IgD-negative memory B cell (primary cell): ENCODE measurements around the gene CSF2. TPM values are rescaled to one million over a fixed set of nuclear protein-coding genes. Genes with fewer than 3 reads are reported as not detected.

Experiments
- H3K27ac Mint-ChIP-seq, 3 donors: one replicate each; pipeline ENCODE4 v1.8.0; 2020 to 2022; ENCODE audit warnings: mild to moderate bottlenecking in 3 of 3, mixed read lengths in 3 of 3, moderate library complexity in 1 of 3
- H3K27me3 Mint-ChIP-seq: one replicate; pipeline ENCODE4 v1.8.0; 2021; ENCODE audit warnings: mixed read lengths
- H3K36me3 Mint-ChIP-seq: one replicate; pipeline ENCODE4 v1.8.0; 2020; ENCODE audit warnings: mild to moderate bottlenecking, mixed read lengths
- H3K4me1 Mint-ChIP-seq, 3 donors: one replicate each; pipeline ENCODE4 v1.8.0; 2020 to 2022; ENCODE audit warnings: mixed read lengths in 3 of 3, mild to moderate bottlenecking in 1 of 3
- H3K4me3 Mint-ChIP-seq, 4 donors: one replicate each; pipeline ENCODE4 v1.8.0; 2020 to 2022; ENCODE audit warnings: mild to moderate bottlenecking in 4 of 4, mixed read lengths in 4 of 4, moderate library complexity in 3 of 4
- H3K9me3 Mint-ChIP-seq, 3 donors: one replicate each; pipeline ENCODE4 v1.8.0; 2020 to 2021; ENCODE audit warnings: mixed read lengths in 3 of 3, mild to moderate bottlenecking in 1 of 3
- polyA plus RNA-seq: library from polyadenylated mRNA; unstranded; fragments of 300-500 nt; fragmentation: Illumina TruSeq; gene quantifications from one replicate; pipeline ENCODE4 v1.2.3, GENCODE V29; 2021

CSF2 gene
- polyA plus RNA-seq, 1 donor from 2014 or later, result not detected

GRCh38 chr5:132070460-132071337 is 2.9 kb upstream of the CSF2 start:
- Mint-ChIP-seq H3K27ac (no peak overlapping the region), H3K4me1 (peaks cover 0 to 2% (median 0%) of the 10 kb centered on the region in 3 donors), H3K36me3 (no peaks in the 10 kb centered on the region), H3K27me3 (no peaks in the 10 kb centered on the region), H3K9me3 (no peaks in the 10 kb centered on the region), H3K4me3 (peak overlapping the region in 1 of 4 donors; percentile 27)

- Mint-ChIP-seq H3K27ac (no peak overlapping the region), H3K4me3 (no peak overlapping the region)
Observed at GRCh38 chr5:132071338-132071707, 2.3 kb upstream of the CSF2 start.

GRCh38 chr5:132072070-132072469 is 1.5 kb upstream of the CSF2 start:
- H3K36me3 Mint-ChIP-seq, result no peaks in the 10 kb centered on the region
- no peak overlapping the region for H3K4me3 Mint-ChIP-seq
- H3K27me3 Mint-ChIP-seq, result no peaks in the 10 kb centered on the region
- no peak overlapping the region for H3K27ac Mint-ChIP-seq
- H3K9me3 Mint-ChIP-seq, result no peaks in the 10 kb centered on the region
- peaks cover 0 to 2% (median 2%) of the 10 kb centered on the region in 3 donors for H3K4me1 Mint-ChIP-seq

More at GRCh38 chr5:132071338-132071707, 2.3 kb upstream of the CSF2 start:
- Mint-ChIP-seq H3K27me3 (no peaks in the 10 kb centered on the region), H3K4me1 (peaks cover 0 to 2% (median 0%) of the 10 kb centered on the region in 3 donors), H3K9me3 (no peaks in the 10 kb centered on the region), H3K36me3 (no peaks in the 10 kb centered on the region)

GRCh38 chr5:132072528-132072927 is 1.1 kb upstream of the CSF2 start:
- peaks cover 0 to 2% (median 2%) of the 10 kb centered on the region in 3 donors for H3K4me1 Mint-ChIP-seq

GRCh38 chr5:132074091-132074771 is 642 bp downstream of the CSF2 start:
- Mint-ChIP-seq H3K4me1 (peaks cover 0 to 2% (median 2%) of the 10 kb centered on the region in 3 donors), H3K27ac (no peak overlapping the region), H3K4me3 (no peak overlapping the region), H3K36me3 (peaks cover 2% of the 10 kb centered on the region), H3K27me3 (no peaks in the 10 kb centered on the region), H3K9me3 (no peaks in the 10 kb centered on the region)

More at GRCh38 chr5:132072528-132072927, 1.1 kb upstream of the CSF2 start:
- no peaks in the 10 kb centered on the region for H3K9me3 Mint-ChIP-seq
- no peak overlapping the region for H3K4me3 Mint-ChIP-seq
- H3K27me3 Mint-ChIP-seq, result no peaks in the 10 kb centered on the region
- H3K36me3 Mint-ChIP-seq, result peaks cover 2% of the 10 kb centered on the region
- H3K27ac Mint-ChIP-seq, result no peak overlapping the region

- Mint-ChIP-seq H3K27ac (no peak overlapping the region), H3K9me3 (no peaks in the 10 kb centered on the region), H3K4me1 (peaks cover 0 to 2% (median 2%) of the 10 kb centered on the region in 3 donors), H3K36me3 (peaks cover 2% of the 10 kb centered on the region), H3K4me3 (no peak overlapping the region), H3K27me3 (no peaks in the 10 kb centered on the region)
Observed at GRCh38 chr5:132074772-132075718, 1.5 kb downstream of the CSF2 start.

- H3K4me3 Mint-ChIP-seq, result no peak overlapping the region
- H3K27me3 Mint-ChIP-seq, result no peaks in the 10 kb centered on the region
- no peaks in the 10 kb centered on the region for H3K9me3 Mint-ChIP-seq
- no peak overlapping the region for H3K27ac Mint-ChIP-seq
- peaks cover 0 to 2% (median 2%) of the 10 kb centered on the region in 3 donors for H3K4me1 Mint-ChIP-seq
- H3K36me3 Mint-ChIP-seq, result peaks cover 2% of the 10 kb centered on the region
Observed at GRCh38 chr5:132075719-132076077, 2.1 kb downstream of the CSF2 start.

DNA sequence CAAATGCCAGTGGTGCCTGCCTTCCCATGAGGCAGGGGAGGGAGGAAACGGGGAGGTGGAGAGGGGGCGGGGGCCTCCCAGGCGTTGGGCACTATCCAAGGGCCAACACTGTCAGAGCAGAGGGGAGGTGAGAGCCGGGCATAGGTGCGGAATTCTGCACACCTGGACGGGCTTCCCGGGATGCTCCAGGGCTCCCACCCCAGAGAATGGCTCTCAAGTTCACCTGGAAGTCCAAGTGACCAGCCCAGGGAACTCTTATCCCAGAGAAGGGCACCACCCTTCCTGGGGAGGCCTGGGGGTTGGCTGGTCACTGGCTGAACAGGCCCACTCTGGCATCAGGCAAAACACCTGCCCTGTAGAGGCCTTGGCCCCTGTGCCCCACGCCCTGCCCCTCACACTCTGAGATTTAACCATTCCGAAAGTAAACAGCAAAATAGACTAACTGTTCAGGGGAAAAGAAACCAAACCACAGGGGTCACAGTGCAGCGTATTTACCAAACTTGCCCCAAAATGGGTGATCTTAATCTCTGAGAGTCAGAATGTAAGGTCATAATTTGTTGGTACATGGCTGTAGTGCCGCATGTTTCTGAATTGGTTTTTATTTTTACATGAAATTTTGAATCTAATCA is 2.7 kb downstream of the CSF2 start:
- H3K27ac Mint-ChIP-seq, result no peak overlapping the region
- H3K4me1 Mint-ChIP-seq, result peaks cover 0 to 2% (median 0%) of the 10 kb centered on the region in 3 donors
- no peak overlapping the region for H3K4me3 Mint-ChIP-seq
- H3K27me3 Mint-ChIP-seq, result no peaks in the 10 kb centered on the region
- H3K9me3 Mint-ChIP-seq, result no peaks in the 10 kb centered on the region
- peaks cover 2% of the 10 kb centered on the region for H3K36me3 Mint-ChIP-seq

GRCh38 chr5:132076983-132077382 is 3.4 kb downstream of the CSF2 start:
- Mint-ChIP-seq H3K27me3 (no peaks in the 10 kb centered on the region), H3K9me3 (no peaks in the 10 kb centered on the region), H3K36me3 (peaks cover 2% of the 10 kb centered on the region), H3K4me1 (peaks cover 0 to 2% (median 0%) of the 10 kb centered on the region in 3 donors), H3K4me3 (no peak overlapping the region), H3K27ac (peak overlapping the region in 1 of 3 donors; percentile 71)

DNA sequence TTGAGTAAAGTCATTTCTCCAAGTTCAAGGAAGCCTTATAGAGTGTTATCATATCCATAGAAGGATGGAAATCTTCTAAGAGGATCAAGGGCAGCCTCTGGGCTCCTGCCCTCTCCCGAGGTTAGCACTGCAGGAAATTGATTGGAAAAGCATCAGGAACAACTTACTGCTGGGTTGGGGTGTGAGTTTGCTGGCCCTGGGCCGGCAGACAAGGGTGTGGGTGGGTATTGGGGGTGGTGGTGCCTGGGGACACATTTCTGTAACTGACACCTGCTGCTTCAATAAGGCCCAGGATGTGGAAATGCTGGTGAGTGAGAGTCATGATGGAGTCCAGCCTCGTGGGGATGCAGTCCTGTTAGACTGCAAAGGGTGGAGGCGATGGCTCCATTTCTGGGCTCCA is 5.5 kb downstream of the CSF2 start:
- Mint-ChIP-seq H3K36me3 (peaks cover 2% of the 10 kb centered on the region), H3K27ac (no peak overlapping the region), H3K9me3 (no peaks in the 10 kb centered on the region), H3K27me3 (no peaks in the 10 kb centered on the region), H3K4me1 (peaks cover 0 to 3% (median 0%) of the 10 kb centered on the region in 3 donors), H3K4me3 (no peak overlapping the region)

- Mint-ChIP-seq H3K4me3 (no peak overlapping the region), H3K4me1 (peaks cover 0 to 3% (median 0%) of the 10 kb centered on the region in 3 donors), H3K9me3 (no peaks in the 10 kb centered on the region), H3K36me3 (peaks cover 2% of the 10 kb centered on the region), H3K27ac (no peak overlapping the region), H3K27me3 (no peaks in the 10 kb centered on the region)
Observed at GRCh38 chr5:132079619-132080018, 6.0 kb downstream of the CSF2 start.

- Mint-ChIP-seq H3K4me1 (peaks cover 0 to 3% (median 0%) of the 10 kb centered on the region in 3 donors), H3K27me3 (no peaks in the 10 kb centered on the region), H3K4me3 (no peak overlapping the region), H3K27ac (no peak overlapping the region), H3K36me3 (peaks cover 2% of the 10 kb centered on the region), H3K9me3 (no peaks in the 10 kb centered on the region)
Observed at GRCh38 chr5:132080595-132080994, 7.0 kb downstream of the CSF2 start.

GRCh38 chr5:132081458-132081857 is 7.9 kb downstream of the CSF2 start:
- no peak overlapping the region for H3K4me3 Mint-ChIP-seq
- peaks cover 2% of the 10 kb centered on the region for H3K36me3 Mint-ChIP-seq
- peaks cover 0 to 3% (median 0%) of the 10 kb centered on the region in 3 donors for H3K4me1 Mint-ChIP-seq
- no peaks in the 10 kb centered on the region for H3K27me3 Mint-ChIP-seq
- no peaks in the 10 kb centered on the region for H3K9me3 Mint-ChIP-seq
- H3K27ac Mint-ChIP-seq, result no peak overlapping the region

DNA sequence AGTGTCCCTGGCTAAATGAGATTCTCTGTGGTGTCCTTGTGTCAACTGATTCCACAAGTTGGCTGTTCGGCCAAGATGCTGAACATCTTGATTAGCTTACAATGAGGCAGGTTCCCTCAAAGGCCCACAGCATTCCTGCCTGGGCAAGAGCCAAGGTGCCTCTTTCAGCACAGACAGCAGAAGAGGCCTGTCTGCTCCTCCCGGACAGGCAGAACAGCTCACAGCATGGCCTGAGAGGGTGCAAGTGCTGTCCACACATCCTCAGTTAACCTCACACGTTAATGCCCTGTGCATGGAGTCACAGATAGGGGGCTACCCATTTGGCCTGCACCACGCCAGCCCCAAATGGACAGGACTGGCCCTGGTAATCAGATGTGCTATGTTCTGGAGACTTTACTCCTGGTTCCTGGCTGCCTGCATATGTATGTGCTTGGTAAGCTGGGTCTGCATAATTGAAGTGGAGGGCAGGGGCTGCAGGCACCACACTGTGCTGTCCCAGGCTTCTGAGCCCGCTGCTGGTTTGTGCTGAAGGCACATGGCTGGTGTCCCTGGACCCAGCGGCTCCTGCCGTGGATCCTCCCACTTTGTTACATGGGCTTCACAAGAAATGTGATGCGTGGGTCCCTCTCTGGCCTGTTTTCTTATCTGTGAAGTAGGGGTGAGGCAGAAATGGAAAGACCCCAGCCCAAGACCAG is 8.9 kb downstream of the CSF2 start:
- peaks cover 0 to 1% (median 0%) of the 10 kb centered on the region in 3 donors for H3K4me1 Mint-ChIP-seq
- no peak overlapping the region for H3K4me3 Mint-ChIP-seq
- no peaks in the 10 kb centered on the region for H3K9me3 Mint-ChIP-seq
- no peak overlapping the region for H3K27ac Mint-ChIP-seq
- H3K27me3 Mint-ChIP-seq, result no peaks in the 10 kb centered on the region
- H3K36me3 Mint-ChIP-seq, result no peaks in the 10 kb centered on the region
